NCI-H69 (cell line): ENCODE results near the gene FNDC1.
A peak's percentile ranks its signal among the peaks of the same experiment; 100 is the strongest.

Experiments used
- DNase-seq: peaks from one replicate; lab custom pipeline; 2025; lab: John Stamatoyannopoulos, UW

Gene FNDC1

GRCh38 chr6:159309723-159310122, 140.5 kb downstream of the FNDC1 start:
- no peak for DNase-seq

GRCh38 chr6:159311618-159312017, 142.4 kb downstream of the FNDC1 start:
- peak; percentile 11 for DNase-seq

GRCh38 chr6:159312206-159312605, 143.0 kb downstream of the FNDC1 start:
- no peak for DNase-seq

DNA sequence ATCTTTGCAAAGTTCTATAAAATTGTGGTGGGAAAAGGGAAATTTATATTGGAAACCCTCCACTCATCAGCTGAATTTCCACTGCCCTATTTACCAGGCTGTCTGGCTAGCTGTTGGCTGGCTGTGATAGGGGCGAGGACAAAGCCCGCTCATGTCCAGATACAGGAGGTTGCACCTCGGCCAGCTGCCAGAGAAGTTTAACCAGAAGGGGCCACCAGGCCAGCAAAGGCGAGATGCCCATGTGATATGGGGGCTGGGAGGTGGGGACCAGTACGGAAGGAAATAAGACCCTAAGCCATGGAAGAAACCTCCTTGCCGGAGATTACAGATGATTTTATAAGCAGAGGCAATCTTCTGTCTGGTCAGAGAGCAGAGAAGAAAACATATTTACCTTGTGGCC, 143.8 kb downstream of the FNDC1 start:
- DNase-seq, result no peak

GRCh38 chr6:159315562-159315961, 146.4 kb downstream of the FNDC1 start:
- no peak for DNase-seq

GRCh38 chr6:159317430-159317829, 148.2 kb downstream of the FNDC1 start:
- no peak for DNase-seq

GRCh38 chr6:159321267-159321666, 152.1 kb downstream of the FNDC1 start:
- DNase-seq, result peak; percentile 6
